HG03460 (cell line): ENCODE results near the gene CALCOCO2.
"Not testable (repeated sequence)": the region's sequence is repeated elsewhere in the genome, so short reads cannot be mapped to it uniquely, and the experiment has no call there.

ENCODE experiments used
- ATAC-seq: cut with Tn5 transposase; IDR thresholded peaks from one replicate; pipeline ENCODE4 v1.9.1; 2021; ENCODE audit not compliant: unreplicated experiment

CALCOCO2 gene

DNA sequence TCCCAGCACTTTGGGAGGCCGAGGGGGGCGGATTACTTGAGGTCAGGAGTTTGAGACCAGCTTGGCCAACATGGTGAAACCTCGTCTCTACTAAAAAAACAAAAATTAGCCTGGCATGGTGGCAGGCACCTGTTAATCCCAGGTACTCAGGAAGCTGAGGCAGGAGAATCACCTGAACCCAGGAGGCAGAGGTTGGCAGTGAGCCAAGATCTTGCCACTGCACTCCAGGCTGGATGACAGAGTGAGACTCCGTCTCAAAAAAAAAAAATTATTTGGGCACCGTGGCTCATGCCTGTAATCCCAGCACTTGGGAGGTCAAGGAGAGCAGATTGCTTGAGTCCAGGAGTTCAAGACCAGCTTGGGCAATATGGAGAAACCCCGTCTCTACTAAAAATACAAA lies 9.9 kb upstream of the CALCOCO2 start:
- not testable (repeated sequence) for ATAC-seq

DNA sequence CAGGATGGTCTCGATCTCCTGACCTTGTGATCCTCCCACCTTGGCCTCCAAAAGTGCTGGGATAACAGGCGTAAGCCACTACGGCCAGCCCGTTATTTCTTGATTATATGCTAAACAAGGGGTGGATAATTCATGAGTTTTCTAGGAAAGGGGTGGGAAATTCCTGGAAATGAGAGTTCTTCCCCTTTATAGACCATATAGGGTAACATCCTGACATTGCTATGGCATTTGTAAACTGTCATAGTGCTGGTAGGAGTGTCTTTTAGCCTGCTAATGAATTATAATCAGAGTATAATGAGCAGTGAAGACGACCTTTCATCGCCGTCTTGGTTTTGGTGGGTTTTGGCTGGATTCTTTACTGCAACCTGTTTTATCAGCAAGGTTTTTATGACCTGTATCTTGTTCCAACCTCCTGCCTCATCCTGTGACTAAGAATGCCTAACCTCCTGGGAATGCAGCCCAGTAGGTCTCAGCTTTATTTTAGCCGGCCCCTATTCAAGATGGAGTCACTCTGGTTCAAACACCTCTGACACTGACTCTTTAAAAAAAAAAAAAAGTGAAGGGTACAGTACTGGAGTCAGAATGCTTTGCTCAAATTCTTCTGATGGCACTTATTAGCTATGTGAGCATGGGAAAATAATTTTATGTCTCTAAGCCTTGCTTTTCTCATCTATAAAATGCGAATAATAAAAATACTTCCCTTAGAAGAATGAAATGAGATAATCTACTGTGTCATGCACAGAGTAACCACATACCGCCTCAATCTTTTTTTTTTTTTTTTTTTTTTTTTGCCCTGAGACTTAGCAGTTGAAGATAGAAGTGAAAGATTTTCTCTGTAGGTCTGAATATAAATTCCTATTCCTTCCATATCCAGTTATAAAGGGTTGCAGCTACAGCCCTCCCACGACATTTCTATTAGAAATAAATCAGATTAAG lies 5.1 kb upstream of the CALCOCO2 start:
- no peak for ATAC-seq

DNA sequence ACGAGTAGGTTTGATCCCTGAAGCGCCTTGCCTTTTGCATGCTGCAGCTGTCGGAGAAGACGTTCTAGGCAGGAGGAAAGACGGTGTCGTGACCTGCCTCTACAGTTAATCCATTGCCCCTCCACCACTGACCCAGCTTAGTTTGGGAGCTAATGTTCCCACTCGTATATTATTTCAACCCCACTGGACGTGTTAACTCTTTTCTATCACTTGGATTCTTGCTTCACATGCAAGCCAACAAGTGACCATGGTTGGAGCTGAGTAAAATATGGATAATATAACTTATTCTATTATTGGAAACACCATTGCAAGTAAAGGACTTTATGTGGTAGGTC lies 681 bp downstream of the CALCOCO2 start:
- no peak for ATAC-seq

DNA sequence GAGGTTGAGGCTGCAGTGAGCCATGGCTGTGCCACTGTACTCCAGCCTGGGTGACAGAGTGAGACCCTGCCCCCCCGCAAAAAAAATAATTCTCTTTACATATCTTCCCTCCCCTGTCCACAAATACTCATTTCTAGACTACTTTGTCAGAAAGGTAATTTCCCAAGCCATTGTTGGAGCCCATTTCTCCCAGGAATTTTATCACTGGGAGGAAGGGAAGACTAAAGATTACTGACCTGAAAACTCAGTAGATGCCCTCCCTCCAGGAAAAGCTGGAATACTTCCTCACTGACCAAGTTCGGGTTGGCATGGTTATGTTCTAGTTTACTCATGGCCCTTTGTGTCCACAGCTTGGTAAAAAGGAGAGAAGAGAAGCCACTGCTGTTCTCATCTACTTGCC lies 4.1 kb downstream of the CALCOCO2 start:
- no peak for ATAC-seq

DNA sequence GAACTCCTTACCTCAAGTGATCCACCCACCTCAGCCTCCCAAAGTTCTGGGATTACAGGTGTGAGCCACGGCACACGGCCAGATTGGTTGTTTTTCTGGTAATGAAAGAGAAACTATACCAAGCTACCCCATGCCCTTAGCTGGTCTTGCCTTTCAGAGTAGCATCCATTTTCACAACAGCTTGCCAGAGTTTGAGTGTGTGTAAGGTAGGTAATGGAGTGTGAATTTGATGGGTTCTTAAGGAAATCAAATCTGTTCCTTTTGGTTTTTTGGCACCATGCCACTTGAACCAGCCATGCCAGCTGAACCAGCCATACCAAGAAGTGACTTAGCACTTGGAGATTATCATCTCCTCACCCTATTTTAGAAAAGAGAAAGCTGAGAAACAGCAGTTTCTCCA lies 5.1 kb downstream of the CALCOCO2 start:
- no peak for ATAC-seq

DNA sequence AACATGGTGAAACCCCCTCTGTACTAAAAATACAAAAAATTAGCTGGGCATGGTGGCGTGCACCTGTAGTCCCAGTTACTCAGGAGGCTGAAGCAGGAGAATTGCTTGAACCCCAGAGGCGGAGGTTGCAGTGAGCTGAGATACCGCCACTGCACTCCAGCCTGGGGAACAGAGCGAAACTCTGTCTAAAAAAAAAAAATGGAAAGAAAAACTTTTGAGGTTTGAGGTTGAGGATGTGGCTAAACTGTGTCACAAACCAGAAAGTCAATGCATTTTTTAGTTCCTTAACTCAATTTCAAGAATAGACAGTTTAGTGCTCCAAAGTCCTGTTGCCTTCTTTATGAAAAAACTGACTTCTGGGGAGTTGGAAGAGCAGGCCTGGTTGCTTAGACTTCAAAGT lies 6.6 kb downstream of the CALCOCO2 start:
- ATAC-seq: not testable (repeated sequence)

DNA sequence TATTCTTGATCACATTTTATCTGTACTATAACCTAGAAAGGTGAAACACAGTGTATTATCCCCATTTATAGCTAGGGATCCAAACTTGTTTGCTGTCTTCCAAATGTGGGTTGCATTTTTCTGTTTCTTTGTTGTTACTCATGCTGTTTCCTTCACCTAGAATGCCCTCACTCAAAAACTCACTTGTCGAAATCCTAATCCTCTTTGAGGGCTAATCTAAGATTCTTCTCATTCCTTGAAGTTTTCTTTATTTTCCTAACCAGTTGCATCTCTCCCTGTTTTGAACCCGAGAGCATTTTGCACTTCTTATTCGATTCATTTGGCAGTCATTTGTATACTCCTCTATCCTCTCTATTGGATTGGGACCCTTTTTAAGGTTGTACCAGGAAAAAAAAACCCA lies 9.6 kb downstream of the CALCOCO2 start:
- no peak for ATAC-seq

DNA sequence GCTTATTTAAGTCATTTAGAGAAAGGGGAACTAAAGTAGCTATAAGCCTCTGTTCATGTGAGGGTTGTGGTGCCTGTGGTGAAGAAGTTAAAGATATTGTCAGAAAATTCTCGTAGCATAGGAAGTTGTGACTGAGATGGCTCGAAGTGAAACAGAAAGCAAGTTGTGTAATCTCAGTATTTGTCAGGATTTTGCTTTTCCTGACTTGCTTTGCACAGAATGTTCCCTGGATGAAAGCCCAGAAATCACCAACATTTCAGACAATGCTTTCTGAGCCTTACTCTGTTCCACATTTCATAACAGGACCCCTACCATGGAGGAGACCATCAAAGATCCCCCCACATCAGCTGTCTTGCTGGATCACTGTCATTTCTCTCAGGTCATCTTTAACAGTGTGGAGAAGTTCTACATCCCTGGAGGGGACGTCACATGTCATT lies 10.6 kb downstream of the CALCOCO2 start:
- ATAC-seq: peak; percentile 78

DNA sequence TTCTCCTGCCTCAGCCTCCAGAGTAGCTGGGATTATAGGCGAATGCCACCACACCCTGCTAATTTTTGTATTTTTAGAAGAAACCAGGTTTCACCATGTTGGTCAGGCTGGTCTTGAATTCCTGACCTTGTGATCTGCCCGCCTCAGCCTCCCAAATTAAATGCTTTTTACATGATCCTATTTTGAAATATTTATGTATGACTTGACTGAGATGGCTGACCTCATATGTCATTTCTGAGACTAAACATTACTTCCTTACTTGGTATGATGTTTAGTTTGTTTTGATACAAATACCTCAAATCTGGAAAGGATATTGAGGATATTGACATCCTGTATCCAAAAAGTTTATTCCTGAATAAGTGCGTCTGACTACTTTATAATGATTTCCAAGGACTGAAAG lies 11.9 kb downstream of the CALCOCO2 start:
- no peak for ATAC-seq

DNA sequence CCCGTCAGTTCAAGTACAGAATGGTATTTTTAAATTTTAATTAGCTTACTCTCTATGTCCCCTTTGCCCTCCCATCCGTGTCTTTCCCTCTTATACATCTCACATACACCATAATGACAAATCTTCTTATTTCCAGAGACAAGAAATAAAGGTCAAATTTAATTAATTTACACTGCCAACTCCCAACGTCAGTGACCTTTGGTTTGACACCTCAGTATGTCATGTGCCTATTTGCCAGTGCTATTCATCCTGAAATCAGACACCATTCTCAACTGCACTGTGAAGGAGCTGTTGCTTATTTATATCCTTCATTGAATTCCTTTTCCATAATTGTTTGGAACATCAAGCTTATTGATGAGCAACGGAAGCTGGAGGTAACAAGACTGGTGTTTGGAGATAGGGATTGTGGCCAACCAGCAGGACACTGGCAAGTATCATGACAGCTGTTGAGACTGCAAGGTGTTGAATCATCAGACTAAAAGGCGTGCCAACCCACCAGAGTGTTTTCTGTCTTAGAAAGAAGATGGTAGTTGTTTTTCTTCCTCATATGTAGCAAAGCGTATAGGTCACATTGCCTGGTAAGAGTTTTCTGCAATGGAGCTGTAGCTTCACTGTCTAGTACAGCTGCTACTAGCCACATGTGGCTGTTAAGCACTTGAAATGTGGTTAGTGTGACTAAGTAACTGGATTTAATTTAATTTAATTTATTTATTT lies 12.5 kb downstream of the CALCOCO2 start:
- ATAC-seq: no peak

DNA sequence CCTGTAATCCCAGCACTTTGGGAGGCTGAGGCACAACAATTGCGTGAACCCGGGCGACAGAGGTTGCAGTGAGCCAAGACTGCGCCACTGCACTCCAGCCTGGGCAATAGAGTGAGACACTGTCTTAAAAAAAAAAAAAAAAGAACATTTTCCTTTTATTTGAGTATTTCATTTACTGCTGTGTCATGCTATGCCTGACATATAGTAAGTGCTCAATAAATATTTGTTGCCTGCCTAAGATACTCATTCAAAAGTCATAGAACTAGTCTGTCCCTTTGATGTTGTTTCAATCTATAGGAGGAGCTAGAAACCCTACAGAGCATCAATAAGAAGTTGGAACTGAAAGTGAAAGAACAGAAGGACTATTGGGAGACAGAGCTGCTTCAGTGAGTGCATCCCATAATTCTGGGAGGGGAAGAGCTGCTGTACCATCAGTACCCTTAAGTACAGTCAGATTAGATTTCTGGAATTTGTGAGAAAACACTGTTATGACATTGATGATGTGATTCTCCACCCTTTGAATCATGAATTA lies 20.0 kb downstream of the CALCOCO2 start:
- no peak for ATAC-seq

DNA sequence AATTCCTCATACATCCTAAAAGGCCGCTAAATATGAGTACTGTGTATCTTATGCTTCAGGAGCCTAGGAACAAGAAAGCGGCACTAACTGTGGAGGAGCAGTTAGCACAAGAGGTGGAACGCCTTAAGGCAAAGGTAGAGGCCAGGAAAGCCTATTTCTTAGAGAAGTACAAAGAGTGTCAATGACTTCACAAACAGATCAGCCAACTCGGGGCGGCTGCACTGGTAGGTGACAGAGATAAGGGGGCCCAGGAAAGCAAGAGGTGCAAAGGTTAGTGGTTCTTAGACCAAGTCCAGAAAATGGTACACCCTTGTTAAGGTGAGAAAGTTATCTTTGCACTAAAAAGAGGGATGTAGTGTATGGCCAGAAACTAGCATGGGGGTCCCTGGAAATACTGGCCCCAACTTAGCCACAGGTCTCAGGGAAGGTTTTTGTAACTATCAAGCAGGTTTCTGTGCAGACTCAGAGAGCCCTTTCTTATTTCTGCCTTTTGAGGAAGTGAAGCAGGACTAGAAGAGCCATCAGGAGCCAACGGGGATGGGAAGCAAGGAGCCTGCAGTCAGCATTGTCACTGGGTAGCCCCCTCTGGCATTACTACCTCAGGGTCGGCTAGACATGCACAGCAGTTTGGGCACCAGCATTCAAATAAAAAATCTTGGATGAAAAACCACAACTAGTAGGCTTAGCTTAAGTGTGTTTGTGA lies 24.1 kb downstream of the CALCOCO2 start:
- no peak for ATAC-seq

DNA sequence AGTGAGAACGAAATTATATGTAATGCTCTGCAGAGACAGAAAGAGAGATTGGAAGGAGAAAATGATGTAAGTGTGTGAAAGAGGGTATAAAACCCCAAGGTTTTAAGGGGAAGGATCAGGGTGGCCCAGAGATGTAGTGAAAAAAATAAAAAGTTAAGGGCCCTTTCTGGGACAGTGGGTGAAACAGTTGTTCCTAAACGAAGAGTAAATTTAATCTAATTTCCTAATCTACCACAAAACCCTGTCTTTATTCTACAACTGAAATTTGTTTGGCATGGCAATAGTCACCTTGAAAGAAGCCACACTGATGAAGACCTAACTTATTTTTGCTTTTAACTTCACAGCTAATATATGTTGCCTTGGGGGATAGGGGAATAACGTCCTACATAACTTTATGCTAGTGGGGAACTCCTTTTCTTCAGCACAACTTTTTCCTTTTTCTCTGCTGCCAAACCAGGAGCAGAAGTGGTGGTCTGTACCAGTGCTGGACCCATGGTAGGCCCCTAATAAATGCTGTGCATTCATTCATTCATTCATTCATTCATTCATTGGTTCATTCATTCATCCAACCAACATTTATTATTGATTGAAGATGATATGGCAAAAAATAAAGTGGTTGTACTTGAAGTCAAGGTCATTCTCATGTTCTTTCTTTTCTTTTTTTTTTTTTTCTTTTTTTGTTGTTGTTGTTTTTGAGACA lies 25.4 kb downstream of the CALCOCO2 start:
- no peak for ATAC-seq

DNA sequence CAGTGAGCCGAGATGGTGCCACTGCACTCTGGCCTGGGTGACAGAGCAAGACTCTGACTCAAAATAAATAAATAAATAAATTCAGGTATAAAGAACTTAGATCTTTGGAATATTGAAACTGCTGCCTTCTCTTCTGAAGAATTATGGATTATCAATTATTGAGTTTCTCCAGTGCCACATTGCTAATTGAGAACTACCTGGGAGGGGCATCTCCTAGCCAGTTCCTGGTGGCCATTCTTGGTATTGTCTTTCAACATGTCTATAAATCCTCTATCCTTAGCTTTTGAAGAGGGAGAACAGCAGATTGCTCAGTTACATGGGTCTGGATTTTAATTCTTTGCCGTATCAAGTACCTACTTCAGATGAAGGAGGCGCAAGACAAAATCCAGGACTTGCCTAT lies 29.2 kb downstream of the CALCOCO2 start:
- no peak for ATAC-seq

DNA sequence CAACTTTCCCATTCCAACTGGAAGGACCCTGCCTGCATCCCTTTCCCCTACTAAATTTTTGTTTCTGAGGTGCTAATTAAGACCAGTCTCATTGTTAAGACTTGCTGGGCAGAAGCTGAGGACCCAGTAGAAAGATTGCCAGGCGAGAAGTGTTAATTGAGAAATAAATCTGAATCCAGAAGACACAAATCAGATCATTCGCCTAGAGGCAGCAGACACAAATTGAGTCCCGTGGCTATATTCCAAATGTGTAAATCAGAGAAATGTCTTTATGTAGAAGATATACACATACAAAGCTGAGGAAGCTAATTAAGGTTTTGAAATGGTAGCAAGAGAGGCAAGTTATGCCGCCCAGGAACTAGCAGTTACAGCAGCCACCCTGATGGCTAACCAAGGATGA lies 29.6 kb downstream of the CALCOCO2 start:
- no peak for ATAC-seq

DNA sequence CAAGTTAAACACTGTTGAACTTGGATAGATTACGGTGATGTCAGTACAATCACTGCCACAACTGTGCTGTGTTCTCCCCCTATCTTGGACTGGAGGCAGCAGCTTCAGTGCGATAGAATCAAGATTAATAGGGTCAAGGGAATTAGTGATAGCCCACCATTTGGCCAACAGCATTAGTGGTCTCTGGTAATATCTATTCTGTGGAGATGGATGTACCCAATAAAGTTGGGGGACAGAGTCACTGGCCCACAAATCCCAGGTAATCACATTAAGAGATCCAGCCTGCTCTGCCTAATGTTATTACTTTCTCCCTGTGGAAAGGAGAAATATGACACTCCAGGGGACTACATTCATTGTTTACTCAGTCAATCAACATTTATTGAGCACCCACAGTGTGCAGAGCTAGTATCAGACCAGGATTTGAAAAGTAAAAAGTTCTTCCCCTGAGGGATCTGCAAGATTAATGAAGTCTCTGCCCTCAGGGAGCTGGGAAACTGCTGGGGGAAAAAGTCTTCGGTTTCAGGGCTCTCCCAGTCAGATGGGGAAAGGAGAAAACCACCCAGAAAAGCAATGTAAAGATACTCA lies 38.2 kb downstream of the CALCOCO2 start:
- no peak for ATAC-seq

DNA sequence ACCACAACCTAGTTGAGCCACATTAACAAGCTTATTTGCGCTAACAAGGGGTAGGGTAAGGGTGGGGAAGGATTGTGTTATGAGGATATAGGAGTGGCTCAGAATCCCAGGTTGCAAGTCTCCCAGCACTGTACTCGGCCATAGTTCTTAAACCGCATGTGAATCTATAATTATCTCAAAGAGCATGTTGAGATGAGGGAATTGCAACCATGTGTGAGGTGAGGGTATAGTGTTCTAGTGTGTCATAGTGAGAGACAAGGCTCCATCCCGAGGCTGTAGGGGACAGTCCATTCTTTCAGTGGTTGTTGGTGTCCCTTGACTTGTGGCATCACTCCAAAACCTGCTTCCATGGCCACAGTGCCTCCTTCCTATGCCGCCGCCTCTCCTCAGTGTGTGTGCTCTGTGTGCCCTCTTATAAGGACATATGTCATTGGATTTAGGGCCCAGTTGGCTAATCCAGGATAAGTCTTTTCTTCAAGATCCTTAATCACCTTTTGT lies 39.0 kb downstream of the CALCOCO2 start:
- ATAC-seq: no peak

DNA sequence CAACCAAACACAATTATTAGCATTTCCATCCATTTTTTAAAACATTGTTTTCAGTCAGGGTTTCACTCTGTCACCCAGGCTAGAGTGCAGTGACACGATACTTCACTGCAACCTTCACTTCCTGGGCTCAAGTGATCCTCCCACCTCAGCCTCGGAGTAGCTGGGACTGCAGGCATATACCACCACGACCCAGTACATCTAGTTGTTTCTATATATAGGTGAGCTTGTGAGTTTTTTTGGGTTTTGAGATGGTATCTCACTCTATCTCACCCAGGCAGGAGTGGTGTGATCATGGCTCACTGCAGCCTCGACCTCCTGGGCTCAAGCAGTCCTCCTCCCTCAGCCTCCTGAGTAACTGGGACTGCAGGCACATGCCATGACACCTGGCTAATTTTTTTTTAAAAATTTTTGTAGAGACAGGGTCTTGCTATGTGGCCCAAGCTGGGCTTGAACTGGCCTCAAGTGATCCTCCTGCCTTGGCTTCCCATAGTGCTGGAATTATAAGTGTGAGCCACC lies 40.3 kb downstream of the CALCOCO2 start:
- ATAC-seq: no peak

DNA sequence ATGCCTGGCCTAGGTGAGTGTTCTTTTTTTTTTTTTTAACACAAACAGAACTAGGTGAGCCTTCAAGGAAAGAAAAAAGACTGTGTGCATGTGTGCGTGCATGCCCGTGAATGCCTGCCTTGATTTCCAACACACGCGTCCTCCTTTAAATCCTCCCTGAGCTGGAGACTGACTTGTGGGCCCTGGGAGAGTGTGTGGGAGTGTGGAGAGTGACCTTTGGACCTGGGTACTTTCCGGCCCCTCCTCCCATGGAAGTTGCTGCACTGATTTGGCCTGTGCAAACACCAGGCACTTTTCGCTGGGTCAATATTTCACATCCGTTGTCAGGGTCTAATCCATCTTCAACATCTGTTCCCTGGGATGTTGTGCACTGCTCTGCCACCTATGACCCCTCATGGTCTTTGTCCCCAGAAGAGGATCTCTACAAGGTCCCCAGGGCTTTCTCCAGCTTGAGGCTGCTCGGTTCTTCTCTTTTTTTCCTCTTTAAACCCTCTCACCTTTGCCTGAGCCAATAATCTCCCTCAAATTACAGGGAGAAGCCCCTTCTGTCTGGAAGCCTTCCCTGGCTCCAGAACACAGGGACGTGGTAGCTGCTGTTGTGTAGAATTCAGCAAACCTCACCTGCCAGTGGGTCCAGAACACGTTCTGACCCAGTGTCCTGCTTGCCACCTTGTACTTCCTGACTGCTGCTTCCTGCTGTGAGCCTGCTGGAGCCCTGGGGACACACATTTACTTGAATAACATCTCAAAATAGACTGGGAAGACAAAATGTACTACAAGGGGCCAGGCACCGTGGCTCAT lies 40.9 kb downstream of the CALCOCO2 start:
- ATAC-seq: no peak
